ENCODE data around the gene VSTM2B.
"Not testable (repeated sequence)": the region's sequence is repeated elsewhere in the genome, so short reads cannot be mapped to it uniquely, and the experiment has no call there.

Gene VSTM2B

GRCh38 chr19:29532097-29532496 is 6.3 kb downstream of the VSTM2B start:
- no peak for DNase-seq

GRCh38 chr19:29532956-29533355 is 7.2 kb downstream of the VSTM2B start:
- DNase-seq: no peak

- DNase-seq: no peak
These were observed 8.1 kb downstream of the VSTM2B start for GRCh38 chr19:29533578-29534544.

- DNase-seq: no peak
These were observed 9.5 kb downstream of the VSTM2B start for GRCh38 chr19:29535214-29535831.

- DNase-seq: no peak
These were observed 10.3 kb downstream of the VSTM2B start for GRCh38 chr19:29535984-29536508.

GRCh38 chr19:29537181-29537580 is 11.4 kb downstream of the VSTM2B start:
- no peak for DNase-seq

- DNase-seq: no peak
These were observed 11.8 kb downstream of the VSTM2B start for GRCh38 chr19:29537601-29538000.

- DNase-seq: no peak
These were observed 12.4 kb downstream of the VSTM2B start for GRCh38 chr19:29538146-29538545.

GRCh38 chr19:29538651-29539050 is 12.9 kb downstream of the VSTM2B start:
- DNase-seq: no peak

GRCh38 chr19:29539131-29539530 is 13.3 kb downstream of the VSTM2B start:
- no peak for DNase-seq

- no peak for DNase-seq
These were observed 13.9 kb downstream of the VSTM2B start for GRCh38 chr19:29539670-29540069.

- DNase-seq: no peak
These were observed 14.3 kb downstream of the VSTM2B start for GRCh38 chr19:29540114-29540513.

GRCh38 chr19:29541473-29542253 is 15.9 kb downstream of the VSTM2B start:
- DNase-seq: no peak

- DNase-seq: no peak
These were observed 16.5 kb downstream of the VSTM2B start for GRCh38 chr19:29542327-29542726.

GRCh38 chr19:29542776-29543175 is 17.0 kb downstream of the VSTM2B start:
- no peak for DNase-seq

- no peak for DNase-seq
These were observed 17.6 kb downstream of the VSTM2B start for GRCh38 chr19:29543381-29543780.

GRCh38 chr19:29544656-29545360 is 19.0 kb downstream of the VSTM2B start:
- no peak for DNase-seq

GRCh38 chr19:29545447-29545846 is 19.7 kb downstream of the VSTM2B start:
- DNase-seq: not testable (repeated sequence)

- DNase-seq: no peak
These were observed 20.2 kb downstream of the VSTM2B start for GRCh38 chr19:29545866-29546582.

GRCh38 chr19:29546583-29547190 is 20.9 kb downstream of the VSTM2B start:
- DNase-seq: no peak

GRCh38 chr19:29547361-29547960 is 21.7 kb downstream of the VSTM2B start:
- DNase-seq: no peak
